Hepatic stellate cell (primary cell): ENCODE data around the gene ATP13A4.

Source experiments
- DNase-seq: peaks from one replicate; pipeline ENCODE4 v3.0.0; 2011; ENCODE audit warnings: low spot score

Gene ATP13A4

GRCh38 chr3:193554811-193555210, at the start of gene ATP13A4:
ATP13A4 (minus strand) TSS chr3:193554895; CDS start chr3:193554799, 96 bp downstream.
- no peak for DNase-seq

GRCh38 chr3:193599393-193599792, 44.7 kb upstream of the ATP13A4 start:
- no peak for DNase-seq

- DNase-seq: no peak
Observed at GRCh38 chr3:193598202-193598601, 43.5 kb upstream of the ATP13A4 start.

- DNase-seq: no peak
Observed at GRCh38 chr3:193595939-193596487, 41.3 kb upstream of the ATP13A4 start.

- DNase-seq: no peak
Observed at GRCh38 chr3:193594946-193595689, 40.4 kb upstream of the ATP13A4 start.

DNA sequence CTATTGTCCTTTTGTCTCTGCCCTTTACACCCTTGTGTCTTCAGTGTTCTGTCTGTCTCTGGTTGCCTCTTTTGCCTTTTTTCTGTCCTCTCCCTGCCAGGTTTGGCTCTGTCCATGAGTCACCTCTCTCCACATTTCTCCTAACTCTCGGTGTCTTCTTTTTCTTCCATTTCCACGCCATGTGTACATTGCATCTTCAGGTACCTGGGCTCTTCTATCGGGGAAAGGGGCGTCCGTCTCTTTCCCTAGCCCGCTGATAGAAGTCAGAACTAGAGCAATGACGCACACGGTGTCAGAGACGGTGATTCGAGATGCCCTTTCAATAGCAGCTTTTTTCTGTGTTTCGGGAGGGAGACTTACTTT, 39.0 kb upstream of the ATP13A4 start:
- peak; percentile 11 for DNase-seq

GRCh38 chr3:193592841-193593667, 38.4 kb upstream of the ATP13A4 start, which contains the start of gene OPA1:
OPA1 (plus strand) TSS chr3:193593208; CDS start chr3:193593378, 170 bp downstream.
- DNase-seq: peak; percentile 93

GRCh38 chr3:193590088-193590856, 35.6 kb upstream of the ATP13A4 start:
- no peak for DNase-seq

- DNase-seq: no peak
Observed at GRCh38 chr3:193589616-193590015, 34.9 kb upstream of the ATP13A4 start.

GRCh38 chr3:193589129-193589528, 34.4 kb upstream of the ATP13A4 start:
- DNase-seq: no peak

DNA sequence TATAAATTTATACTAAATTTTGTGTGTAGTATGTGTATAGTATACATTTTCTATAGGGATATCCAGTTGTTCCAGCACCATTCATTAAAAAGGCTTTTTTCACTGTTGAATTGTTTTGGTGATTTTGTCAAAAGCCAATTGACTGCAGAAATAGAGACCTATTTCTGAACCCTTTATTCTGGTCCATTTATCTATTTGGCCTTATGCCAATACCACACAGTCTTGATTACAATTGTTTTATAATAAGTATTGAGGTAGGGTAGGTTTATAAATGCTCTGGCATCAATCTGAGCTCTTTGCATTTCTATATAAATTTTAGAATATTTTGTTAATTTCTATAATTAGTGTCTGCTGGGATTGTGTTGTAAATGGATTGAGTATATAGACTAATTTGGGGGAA, 31.8 kb upstream of the ATP13A4 start:
- DNase-seq: no peak

DNA sequence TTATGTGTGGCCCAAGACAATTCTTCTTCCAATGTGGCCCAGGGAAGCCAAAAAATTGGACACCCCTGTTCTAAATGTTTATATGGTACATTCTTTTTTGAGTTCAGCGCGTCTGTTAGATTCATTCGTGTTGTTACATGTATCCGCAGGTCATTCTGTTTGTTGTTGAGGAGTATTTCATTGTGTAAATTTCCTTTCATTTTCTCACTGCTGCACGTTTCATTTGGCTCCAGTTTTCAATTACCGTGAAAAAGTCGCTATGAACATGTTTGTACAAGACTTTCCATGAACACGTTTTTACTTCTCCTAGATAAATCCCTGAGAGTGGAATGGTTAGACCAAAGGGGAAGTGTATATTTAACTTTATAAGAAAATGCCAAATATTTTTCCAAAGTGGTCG, 30.8 kb upstream of the ATP13A4 start:
- no peak for DNase-seq

DNA sequence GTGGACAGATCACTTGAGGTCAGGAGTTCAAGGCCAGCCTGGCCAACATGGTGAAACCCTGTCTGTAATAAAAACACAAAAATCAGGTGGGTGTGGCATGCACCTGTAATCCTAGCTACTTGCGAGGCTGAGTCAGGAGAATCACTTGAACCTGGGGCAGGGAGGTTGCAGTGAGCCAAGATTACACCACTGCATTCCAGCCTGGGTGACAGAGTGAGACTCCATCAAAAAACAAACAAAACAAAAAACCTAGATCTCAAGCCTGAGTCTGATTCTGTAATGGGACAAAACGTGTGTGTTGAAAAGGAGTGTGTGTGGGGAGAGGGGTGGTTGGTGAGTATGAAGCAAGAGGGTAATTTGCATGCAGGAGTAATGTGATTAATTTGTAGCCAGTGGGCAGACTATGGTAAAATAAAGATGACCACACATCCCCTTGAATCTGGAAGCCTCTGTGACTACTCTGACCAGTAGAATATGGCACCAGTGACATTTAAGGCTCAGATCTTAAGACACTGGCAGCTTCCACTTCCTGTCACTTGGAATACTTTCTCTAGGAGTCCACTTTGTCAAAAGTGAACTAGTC, 19.9 kb upstream of the ATP13A4 start:
- DNase-seq: no peak

- DNase-seq: no peak
Observed at GRCh38 chr3:193573403-193574191, 18.9 kb upstream of the ATP13A4 start.

DNA sequence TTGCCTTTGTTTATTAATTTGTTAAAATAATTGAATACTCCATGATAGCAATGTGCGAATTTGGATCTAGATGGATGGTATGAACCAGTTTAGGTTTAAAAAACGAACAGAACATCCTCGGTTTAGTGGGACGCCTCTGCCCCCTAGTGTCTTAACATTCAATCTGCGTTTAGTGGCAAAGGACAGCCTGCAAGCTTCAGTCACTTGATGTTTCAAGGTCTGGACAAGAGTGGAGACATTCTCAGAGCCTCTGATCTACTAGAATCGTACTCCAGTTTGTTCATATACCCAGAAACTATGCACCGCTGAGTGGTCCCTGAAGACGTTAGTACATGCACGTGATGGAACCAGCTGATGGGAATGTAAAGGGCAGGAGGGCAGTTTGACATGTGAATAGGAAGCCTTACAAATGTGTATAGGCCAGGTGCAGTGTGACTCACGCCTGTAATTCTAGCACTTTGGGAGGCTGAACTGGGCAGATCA, 17.8 kb upstream of the ATP13A4 start:
- peak; percentile 27 for DNase-seq

- no peak for DNase-seq
Observed at GRCh38 chr3:193569119-193569518, 14.4 kb upstream of the ATP13A4 start.

GRCh38 chr3:193564012-193564411, 9.3 kb upstream of the ATP13A4 start:
- no peak for DNase-seq

DNA sequence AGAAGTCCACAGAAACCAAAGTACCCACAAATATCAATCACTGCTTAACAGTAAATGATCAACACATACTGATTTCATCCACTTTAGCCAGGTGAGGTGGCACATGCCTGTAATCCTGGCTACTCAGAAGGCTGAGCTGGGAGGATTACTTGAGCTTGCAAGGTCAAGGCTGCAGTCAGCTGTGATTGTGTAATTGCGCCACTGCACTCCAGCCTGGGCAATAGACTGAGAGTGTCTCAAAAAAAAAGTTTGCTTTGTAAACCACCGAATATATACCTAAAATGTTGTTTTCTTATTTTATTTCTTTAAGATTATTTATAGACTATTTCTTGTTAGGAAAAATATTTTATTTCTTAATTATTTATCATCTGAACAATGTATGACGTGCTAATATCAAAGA, 8.7 kb upstream of the ATP13A4 start:
- DNase-seq: no peak

DNA sequence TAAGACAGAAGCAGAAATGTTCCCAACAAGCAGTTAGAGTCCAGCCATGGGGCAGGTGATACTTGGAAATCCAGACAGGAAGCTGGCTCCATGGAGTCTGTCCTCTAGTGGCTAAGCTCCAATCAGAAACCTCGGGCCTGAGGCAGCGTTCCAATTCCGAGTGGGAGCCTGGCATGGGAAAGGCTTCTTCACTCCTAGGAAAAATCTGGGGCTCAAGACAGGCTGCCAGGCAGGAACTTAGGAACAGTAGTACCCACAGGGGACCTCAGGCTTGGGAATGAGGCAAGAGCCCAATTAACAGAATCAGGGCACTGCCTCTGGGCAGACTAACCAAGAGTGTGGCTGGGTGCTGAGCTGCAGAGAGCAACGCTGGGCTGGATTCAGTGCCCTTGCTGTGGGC, 6.2 kb upstream of the ATP13A4 start:
- DNase-seq: no peak

DNA sequence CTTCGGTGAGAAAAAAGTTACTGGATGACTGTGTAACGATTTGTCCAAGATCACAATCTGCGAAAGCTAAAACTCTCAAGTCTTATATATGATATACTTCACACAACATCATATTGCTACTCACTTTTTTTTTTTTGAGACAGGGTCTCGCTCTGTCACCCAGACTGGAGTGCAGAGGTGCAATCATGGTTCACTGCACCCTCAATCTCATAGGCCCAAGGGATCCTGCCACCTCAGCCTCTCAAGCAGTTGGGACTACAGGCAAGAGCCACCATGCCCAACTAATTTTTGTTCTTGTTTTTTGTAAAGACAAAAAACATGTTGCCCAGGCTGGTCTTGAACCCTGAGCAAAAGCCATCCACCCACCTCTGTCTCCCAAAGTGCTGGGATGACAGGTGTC, 5.4 kb upstream of the ATP13A4 start:
- no peak for DNase-seq

DNA sequence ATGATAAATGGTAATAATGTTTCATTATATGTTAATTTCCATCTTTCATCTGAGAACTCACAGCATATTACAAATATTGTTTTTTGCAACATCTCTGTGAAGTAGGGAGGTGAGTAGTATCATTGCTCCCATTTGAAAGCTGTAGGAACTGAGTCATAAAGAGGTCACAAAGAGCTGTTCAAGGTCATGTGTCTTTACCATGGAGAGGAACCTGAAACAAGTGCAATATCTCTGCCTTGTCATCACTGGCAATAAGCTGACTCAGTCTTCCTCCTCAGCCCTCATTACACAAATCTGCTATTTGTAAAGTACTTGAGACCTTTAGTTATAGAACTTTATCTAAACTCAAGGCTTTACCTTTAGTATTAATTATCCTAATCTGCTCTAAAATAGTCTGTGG, 4.4 kb upstream of the ATP13A4 start:
- no peak for DNase-seq
